Measurements from ENCODE around the gene RANBP17. TPM values are rescaled to one million over a fixed set of nuclear protein-coding genes. Genes with fewer than 3 reads are reported as not detected.

Gene RANBP17
- polyA plus RNA-seq, 4 donors = 0.67 to 6.1 (median 1.2) TPM

- Histone ChIP-seq H3K4me1 (ENCODE audit: control insufficient read depth in 3 of 3, insufficient read depth in 2 of 3, low read depth in 1 of 3, low read length in 2 of 3) (peaks cover 0 to under 1% (median 0%) of the 10 kb centered on the region in 3 donors), H3K36me3 (ENCODE audit: control insufficient read depth in 3 of 3, insufficient read depth in 2 of 3, low read depth in 1 of 3, low read length in 3 of 3) (peaks cover 0 to 2% (median 0%) of the 10 kb centered on the region in 3 donors), H3K9me3 (ENCODE audit: control insufficient read depth in 2 of 2, insufficient read depth in 1 of 2, low read depth in 1 of 2, low read length in 1 of 2) (no peaks in the 10 kb centered on the region), H3K27me3 (ENCODE audit: control insufficient read depth in 3 of 3, insufficient read depth in 3 of 3, low read length in 3 of 3) (peaks cover 0 to 15% (median 13%) of the 10 kb centered on the region in 3 donors), H3K27ac (ENCODE audit: low read depth in 1 of 3, low read length in 2 of 3) (no peak overlapping the region), H3K4me3 (ENCODE audit: low read depth in 1 of 3, low read length in 3 of 3) (no peak overlapping the region)
- no peak for FAIRE-seq
- whole genome bisulfite sequencing, 3 donors = 92 to 95% (median 95%) methylated on average over 7 of the region's 7 CpGs
- DNase-seq = no peak
These were observed 438.5 kb downstream of the RANBP17 start for GRCh38 chr5:171300358-171300757.

- no peaks in the 10 kb centered on the region for H3K36me3 ChIP-seq (ENCODE audit: control insufficient read depth in 3 of 3, insufficient read depth in 2 of 3, low read depth in 1 of 3, low read length in 3 of 3)
- H3K4me3 ChIP-seq (ENCODE audit: low read depth in 1 of 3, low read length in 3 of 3) = no peak overlapping the region
- DNase-seq = no peak
- FAIRE-seq = no peak
- no peaks in the 10 kb centered on the region for H3K9me3 ChIP-seq (ENCODE audit: control insufficient read depth in 2 of 2, insufficient read depth in 1 of 2, low read depth in 1 of 2, low read length in 1 of 2)
- 25 to 42% (median 29%) methylated on average over 6 of the region's 6 CpGs for WGBS, 3 donors
- H3K27ac ChIP-seq (ENCODE audit: low read depth in 1 of 3, low read length in 2 of 3) = no peak overlapping the region
- peaks cover 0 to 4% (median 0%) of the 10 kb centered on the region in 3 donors for H3K4me1 ChIP-seq (ENCODE audit: control insufficient read depth in 3 of 3, insufficient read depth in 2 of 3, low read depth in 1 of 3, low read length in 2 of 3)
- peaks cover 12 to 72% (median 60%) of the 10 kb centered on the region in 3 donors for H3K27me3 ChIP-seq (ENCODE audit: control insufficient read depth in 3 of 3, insufficient read depth in 3 of 3, low read length in 3 of 3)
These were observed 444.3 kb downstream of the RANBP17 start for GRCh38 chr5:171306166-171306565.

GRCh38 chr5:171306781-171307591, 445.2 kb downstream of the RANBP17 start:
- no peak overlapping the region for H3K4me3 ChIP-seq (ENCODE audit: low read depth in 1 of 3, low read length in 3 of 3)
- FAIRE-seq (no peak), DNase-seq (no peak)
- peaks cover 0 to 5% (median 4%) of the 10 kb centered on the region in 3 donors for H3K4me1 ChIP-seq (ENCODE audit: control insufficient read depth in 3 of 3, insufficient read depth in 2 of 3, low read depth in 1 of 3, low read length in 2 of 3)
- H3K27me3 ChIP-seq (ENCODE audit: control insufficient read depth in 3 of 3, insufficient read depth in 3 of 3, low read length in 3 of 3) = peaks cover 19 to 77% (median 60%) of the 10 kb centered on the region in 3 donors
- H3K36me3 ChIP-seq (ENCODE audit: control insufficient read depth in 3 of 3, insufficient read depth in 2 of 3, low read depth in 1 of 3, low read length in 3 of 3) = no peaks in the 10 kb centered on the region
- H3K27ac ChIP-seq (ENCODE audit: low read depth in 1 of 3, low read length in 2 of 3) = no peak overlapping the region
- 13 to 24% (median 18%) methylated on average over 10 of the region's 10 CpGs for WGBS, 3 donors
- no peaks in the 10 kb centered on the region for H3K9me3 ChIP-seq (ENCODE audit: control insufficient read depth in 2 of 2, insufficient read depth in 1 of 2, low read depth in 1 of 2, low read length in 1 of 2)

GRCh38 chr5:171307789-171308452, 446.1 kb downstream of the RANBP17 start:
- Histone ChIP-seq H3K4me1 (ENCODE audit: control insufficient read depth in 3 of 3, insufficient read depth in 2 of 3, low read depth in 1 of 3, low read length in 2 of 3) (peaks cover 0 to 12% (median 4%) of the 10 kb centered on the region in 3 donors), H3K9me3 (ENCODE audit: control insufficient read depth in 2 of 2, insufficient read depth in 1 of 2, low read depth in 1 of 2, low read length in 1 of 2) (no peaks in the 10 kb centered on the region), H3K36me3 (ENCODE audit: control insufficient read depth in 3 of 3, insufficient read depth in 2 of 3, low read depth in 1 of 3, low read length in 3 of 3) (no peaks in the 10 kb centered on the region), H3K27me3 (ENCODE audit: control insufficient read depth in 3 of 3, insufficient read depth in 3 of 3, low read length in 3 of 3) (peaks cover 24 to 87% (median 66%) of the 10 kb centered on the region in 3 donors), H3K27ac (ENCODE audit: low read depth in 1 of 3, low read length in 2 of 3) (no peak overlapping the region), H3K4me3 (ENCODE audit: low read depth in 1 of 3, low read length in 3 of 3) (no peak overlapping the region)
- no peak for FAIRE-seq
- no peak for DNase-seq
- 18 to 31% (median 28%) methylated on average over 33 to 42 of the region's 42 CpGs for WGBS, 3 donors

- no peaks in the 10 kb centered on the region for H3K36me3 ChIP-seq (ENCODE audit: control insufficient read depth in 3 of 3, insufficient read depth in 2 of 3, low read depth in 1 of 3, low read length in 3 of 3)
- peaks cover 24 to 94% (median 72%) of the 10 kb centered on the region in 3 donors for H3K27me3 ChIP-seq (ENCODE audit: control insufficient read depth in 3 of 3, insufficient read depth in 3 of 3, low read length in 3 of 3)
- H3K4me3 ChIP-seq (ENCODE audit: low read depth in 1 of 3, low read length in 3 of 3) = peak within 1 kb of the TSS in 1 of 3 donors; percentile 26
- FAIRE-seq = no peak
- no peak for DNase-seq
- H3K27ac ChIP-seq (ENCODE audit: low read depth in 1 of 3, low read length in 2 of 3) = no peak within 1 kb of the TSS
- H3K9me3 ChIP-seq (ENCODE audit: control insufficient read depth in 2 of 2, insufficient read depth in 1 of 2, low read depth in 1 of 2, low read length in 1 of 2) = no peaks in the 10 kb centered on the region
- WGBS, 3 donors = 5 to 14% (median 13%) methylated on average over 73 of the region's 73 CpGs
- H3K4me1 ChIP-seq (ENCODE audit: control insufficient read depth in 3 of 3, insufficient read depth in 2 of 3, low read depth in 1 of 3, low read length in 2 of 3) = peaks cover 0 to 12% (median 4%) of the 10 kb centered on the region in 3 donors
These were observed 446.8 kb downstream of the RANBP17 start, which contains the start of gene TLX3 for GRCh38 chr5:171308453-171309275. TSS of gene TLX3 (plus strand) at chr5:171309248. CDS start at chr5:171309366, 118 bp downstream.

- WGBS, 3 donors = 4 to 5% (median 4%) methylated on average over 83 to 106 of the region's 106 CpGs
- peak overlapping the region in 1 of 3 donors; percentile 26 for H3K4me3 ChIP-seq (ENCODE audit: low read depth in 1 of 3, low read length in 3 of 3)
- FAIRE-seq = no peak
These were observed 447.7 kb downstream of the RANBP17 start for GRCh38 chr5:171309276-171310211.

GRCh38 chr5:171310212-171310818, 448.5 kb downstream of the RANBP17 start:
- DNase-seq (peak in 1 of 2 donors; percentile 7), FAIRE-seq (no peak)
- Histone ChIP-seq H3K9me3 (ENCODE audit: control insufficient read depth in 2 of 2, insufficient read depth in 1 of 2, low read depth in 1 of 2, low read length in 1 of 2) (no peaks in the 10 kb centered on the region), H3K36me3 (ENCODE audit: control insufficient read depth in 3 of 3, insufficient read depth in 2 of 3, low read depth in 1 of 3, low read length in 3 of 3) (no peaks in the 10 kb centered on the region), H3K4me3 (ENCODE audit: low read depth in 1 of 3, low read length in 3 of 3) (no peak overlapping the region), H3K27ac (ENCODE audit: low read depth in 1 of 3, low read length in 2 of 3) (no peak overlapping the region), H3K27me3 (ENCODE audit: control insufficient read depth in 3 of 3, insufficient read depth in 3 of 3, low read length in 3 of 3) (peaks cover 32 to 96% (median 69%) of the 10 kb centered on the region in 3 donors), H3K4me1 (ENCODE audit: control insufficient read depth in 3 of 3, insufficient read depth in 2 of 3, low read depth in 1 of 3, low read length in 2 of 3) (peaks cover 0 to 12% (median 4%) of the 10 kb centered on the region in 3 donors)
- 5 to 7% (median 6%) methylated on average over 38 to 41 of the region's 41 CpGs for WGBS, 3 donors

More at GRCh38 chr5:171309276-171310211, 447.7 kb downstream of the RANBP17 start:
- no peaks in the 10 kb centered on the region for H3K36me3 ChIP-seq (ENCODE audit: control insufficient read depth in 3 of 3, insufficient read depth in 2 of 3, low read depth in 1 of 3, low read length in 3 of 3)
- H3K27me3 ChIP-seq (ENCODE audit: control insufficient read depth in 3 of 3, insufficient read depth in 3 of 3, low read length in 3 of 3) = peaks cover 24 to 96% (median 68%) of the 10 kb centered on the region in 3 donors
- H3K9me3 ChIP-seq (ENCODE audit: control insufficient read depth in 2 of 2, insufficient read depth in 1 of 2, low read depth in 1 of 2, low read length in 1 of 2) = no peaks in the 10 kb centered on the region
- peak in 1 of 2 donors; percentile 38 for DNase-seq
- H3K27ac ChIP-seq (ENCODE audit: low read depth in 1 of 3, low read length in 2 of 3) = no peak overlapping the region
- peaks cover 0 to 12% (median 4%) of the 10 kb centered on the region in 3 donors for H3K4me1 ChIP-seq (ENCODE audit: control insufficient read depth in 3 of 3, insufficient read depth in 2 of 3, low read depth in 1 of 3, low read length in 2 of 3)
